GM19455 (cell line): ENCODE measurements around the gene PRKAG3.
"Not testable (repeated sequence)": the region's sequence is repeated elsewhere in the genome, so short reads cannot be mapped to it uniquely, and the experiment has no call there.

ENCODE experiments used
- ATAC-seq: cut with Tn5 transposase; IDR thresholded peaks from one replicate; pipeline ENCODE4 v1.9.1; 2021; ENCODE audit not compliant: unreplicated experiment

Gene PRKAG3

GRCh38 chr2:218844334-218844733 lies 12.7 kb upstream of the PRKAG3 start:
- not testable (repeated sequence) for ATAC-seq

- ATAC-seq = no peak
Observed at GRCh38 chr2:218839888-218840287, 8.3 kb upstream of the PRKAG3 start.

- no peak for ATAC-seq
Observed at GRCh38 chr2:218839430-218839829, 7.8 kb upstream of the PRKAG3 start.

- no peak for ATAC-seq
Observed at GRCh38 chr2:218837495-218837894, 5.9 kb upstream of the PRKAG3 start.

GRCh38 chr2:218834685-218835084 lies 3.1 kb upstream of the PRKAG3 start:
- no peak for ATAC-seq

- ATAC-seq = no peak
Observed at GRCh38 chr2:218833023-218833609, 1.5 kb upstream of the PRKAG3 start.

- ATAC-seq = no peak
Observed at GRCh38 chr2:218832520-218832919, 917 bp upstream of the PRKAG3 start.

GRCh38 chr2:218832081-218832480 lies 478 bp upstream of the PRKAG3 start:
- no peak for ATAC-seq

GRCh38 chr2:218830526-218831306 lies 887 bp downstream of the PRKAG3 start:
- ATAC-seq = no peak

- no peak for ATAC-seq
Observed at GRCh38 chr2:218829868-218830451, 1.6 kb downstream of the PRKAG3 start.

- no peak for ATAC-seq
Observed at GRCh38 chr2:218828477-218828778, 3.2 kb downstream of the PRKAG3 start.

GRCh38 chr2:218827701-218828476 lies 3.7 kb downstream of the PRKAG3 start:
- ATAC-seq = no peak

GRCh38 chr2:218826791-218827190 lies 4.8 kb downstream of the PRKAG3 start:
- ATAC-seq = no peak

GRCh38 chr2:218824004-218824403 lies 7.6 kb downstream of the PRKAG3 start:
- ATAC-seq = no peak

- ATAC-seq = no peak
Observed at GRCh38 chr2:218823196-218823855, 8.3 kb downstream of the PRKAG3 start.

- no peak for ATAC-seq
Observed at GRCh38 chr2:218822622-218823021, 9.0 kb downstream of the PRKAG3 start.

GRCh38 chr2:218821605-218822211 lies 9.9 kb downstream of the PRKAG3 start:
- no peak for ATAC-seq

GRCh38 chr2:218820746-218821369 lies 10.7 kb downstream of the PRKAG3 start:
- ATAC-seq = no peak

GRCh38 chr2:218819093-218819492 lies 12.5 kb downstream of the PRKAG3 start:
- no peak for ATAC-seq

- ATAC-seq = no peak
Observed at GRCh38 chr2:218816561-218817011, 15.0 kb downstream of the PRKAG3 start.
